GM18511 (cell line): ENCODE data around the gene PTX3.

Experiments used
- ATAC-seq: cut with Tn5 transposase; IDR thresholded peaks from one replicate; pipeline ENCODE4 v1.9.1; 2021; ENCODE audit warnings: mild to moderate bottlenecking, moderate library complexity; ENCODE audit not compliant: unreplicated experiment

Gene PTX3

DNA sequence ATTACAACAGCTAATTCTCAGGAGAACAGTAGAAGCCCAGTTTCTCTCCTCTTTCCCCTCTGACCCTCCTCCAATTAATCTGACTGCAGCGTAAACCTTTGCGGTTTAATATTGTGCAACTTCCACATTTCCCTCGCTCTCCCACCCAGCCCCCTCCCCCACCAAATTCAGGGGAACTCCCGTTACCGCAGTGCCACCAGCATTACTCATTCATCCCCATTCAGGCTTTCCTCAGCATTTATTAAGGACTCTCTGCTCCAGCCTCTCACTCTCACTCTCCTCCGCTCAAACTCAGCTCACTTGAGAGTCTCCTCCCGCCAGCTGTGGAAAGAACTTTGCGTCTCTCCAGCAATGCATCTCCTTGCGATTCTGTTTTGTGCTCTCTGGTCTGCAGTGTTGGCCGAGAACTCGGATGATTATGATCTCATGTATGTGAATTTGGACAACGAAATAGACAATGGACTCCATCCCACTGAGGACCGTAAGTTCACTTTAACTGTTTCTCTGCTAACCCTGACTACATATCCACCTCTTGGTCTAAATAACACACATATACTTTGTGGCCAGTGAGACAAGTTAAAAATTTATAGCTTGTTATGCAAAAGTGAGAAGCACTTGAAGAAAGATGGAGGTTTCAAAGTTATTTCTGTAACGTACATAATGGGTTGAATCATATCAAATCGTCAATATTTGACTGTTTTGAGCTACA lies at the start of gene PTX3:
Gene PTX3, plus strand, starts transcription at position 268 of the 709 bp plus-strand sequence. Its CDS starts 84 bp downstream, at position 352.
- no peak for ATAC-seq

DNA sequence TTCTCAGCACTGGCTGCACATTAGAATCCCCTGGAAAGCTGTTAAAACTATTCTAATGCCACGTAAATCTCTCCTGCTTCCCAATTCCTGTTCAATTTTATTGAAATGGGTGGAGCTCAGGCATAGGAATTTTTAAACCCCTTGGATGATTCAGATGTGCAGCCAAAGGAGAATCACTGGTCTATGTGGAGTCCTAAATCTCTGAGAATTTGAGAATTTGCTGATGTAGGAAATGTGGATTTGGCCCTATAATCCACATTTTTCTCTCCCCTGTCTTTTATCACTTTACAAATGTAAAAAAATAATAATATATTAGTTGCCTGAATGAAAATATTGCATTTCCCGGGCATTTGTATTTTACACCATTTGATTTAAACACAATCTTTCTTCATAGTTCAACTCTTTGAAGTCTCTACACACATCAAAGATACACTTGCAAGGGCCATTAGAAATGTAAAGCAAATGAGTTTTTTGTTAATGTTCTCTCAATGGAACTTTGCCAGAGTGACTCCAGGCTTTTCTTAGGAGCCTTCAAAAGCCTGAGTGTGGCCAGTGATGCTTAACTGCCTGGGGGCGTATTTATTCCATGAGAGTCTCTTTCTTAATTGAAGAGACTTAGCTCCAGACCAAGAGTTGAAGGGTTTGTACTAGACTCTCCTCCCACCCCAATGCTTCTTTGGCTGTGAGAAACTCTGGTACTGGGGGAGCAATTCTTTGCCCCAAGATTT lies 48.8 kb upstream of the PTX3 start:
- ATAC-seq, result no peak

DNA sequence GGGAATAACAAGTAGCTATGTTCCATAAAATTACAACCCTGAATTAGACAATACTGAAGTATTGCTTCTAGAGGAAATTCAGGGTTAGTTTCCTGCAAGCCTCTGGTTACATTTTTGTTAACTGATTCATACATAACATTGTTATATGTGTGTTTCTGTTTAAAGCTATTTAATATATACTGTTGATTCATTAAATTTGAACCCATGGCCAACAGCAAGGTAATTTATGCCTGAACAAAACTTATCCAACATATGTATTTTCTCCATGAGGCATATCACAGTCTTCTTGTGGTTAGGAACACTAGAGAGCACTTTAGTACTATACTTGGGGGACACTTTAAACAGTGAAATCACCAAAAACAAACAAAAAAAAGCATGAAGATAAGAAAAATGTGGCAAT lies 47.7 kb upstream of the PTX3 start:
- ATAC-seq, result no peak

- ATAC-seq, result no peak
Observed at GRCh38 chr3:157390713-157391515, 45.7 kb upstream of the PTX3 start.

GRCh38 chr3:157392104-157392503 lies 44.5 kb upstream of the PTX3 start:
- no peak for ATAC-seq

GRCh38 chr3:157393113-157393512 lies 43.5 kb upstream of the PTX3 start:
- ATAC-seq, result no peak

DNA sequence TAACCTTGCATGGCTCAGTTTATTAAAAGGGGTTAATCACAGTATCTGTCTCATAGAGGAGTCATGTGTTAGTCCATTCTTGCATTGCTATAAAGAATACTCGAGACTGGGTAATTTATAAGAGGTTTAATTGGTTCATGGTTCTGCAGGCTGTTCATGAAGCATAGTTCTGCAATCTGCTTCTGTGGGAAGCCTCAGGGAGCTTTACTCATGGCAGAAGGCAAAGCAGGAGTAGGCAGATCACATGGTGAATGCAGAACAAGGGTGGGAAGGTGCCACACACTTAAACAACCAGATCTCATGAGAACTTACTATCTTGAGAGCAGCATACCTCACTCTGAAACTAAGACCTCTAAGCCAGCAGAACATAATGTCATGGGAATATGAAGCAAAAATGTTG lies 42.2 kb upstream of the PTX3 start:
- ATAC-seq, result no peak

DNA sequence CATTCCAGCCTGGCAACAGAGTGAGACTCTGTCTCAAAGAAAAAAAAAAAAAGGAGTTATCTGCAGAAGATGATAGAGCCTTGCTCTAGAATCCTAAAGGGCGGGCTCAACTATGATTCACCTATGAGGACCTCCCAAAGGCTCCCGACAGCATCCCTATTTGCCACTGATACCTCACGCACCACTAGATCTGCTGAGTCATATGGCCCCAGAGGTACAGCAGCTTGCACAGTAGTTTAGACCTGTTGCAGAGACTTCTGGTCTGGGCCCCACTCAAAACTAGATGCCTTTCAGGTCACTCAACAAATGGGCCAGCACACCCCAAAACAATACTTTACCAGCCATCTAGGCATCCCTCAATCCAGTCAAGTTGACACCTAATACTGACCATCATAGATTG lies 38.1 kb upstream of the PTX3 start:
- ATAC-seq, result no peak

GRCh38 chr3:157404381-157404780 lies 32.3 kb upstream of the PTX3 start:
- ATAC-seq, result no peak

GRCh38 chr3:157405457-157405856 lies 31.2 kb upstream of the PTX3 start:
- ATAC-seq, result no peak

DNA sequence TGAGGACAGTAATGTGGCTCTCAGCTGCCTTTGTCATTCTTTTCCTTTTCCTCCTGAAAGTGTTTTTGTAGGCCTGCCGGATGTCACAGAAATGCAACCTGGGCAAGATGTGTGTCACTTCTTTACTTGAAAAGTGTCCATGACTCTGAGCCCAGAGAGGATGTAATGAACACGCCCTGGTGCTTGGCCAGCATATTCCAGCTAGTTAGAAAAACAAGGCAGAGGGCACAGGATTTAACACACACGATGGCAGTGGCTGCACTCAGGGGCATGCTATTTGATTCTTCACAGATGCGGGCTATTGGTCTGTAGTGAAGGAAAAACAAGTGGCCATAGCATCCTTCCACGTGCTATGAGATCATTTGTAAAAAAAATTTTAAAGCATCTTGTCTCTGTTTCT lies 30.3 kb upstream of the PTX3 start:
- no peak for ATAC-seq

DNA sequence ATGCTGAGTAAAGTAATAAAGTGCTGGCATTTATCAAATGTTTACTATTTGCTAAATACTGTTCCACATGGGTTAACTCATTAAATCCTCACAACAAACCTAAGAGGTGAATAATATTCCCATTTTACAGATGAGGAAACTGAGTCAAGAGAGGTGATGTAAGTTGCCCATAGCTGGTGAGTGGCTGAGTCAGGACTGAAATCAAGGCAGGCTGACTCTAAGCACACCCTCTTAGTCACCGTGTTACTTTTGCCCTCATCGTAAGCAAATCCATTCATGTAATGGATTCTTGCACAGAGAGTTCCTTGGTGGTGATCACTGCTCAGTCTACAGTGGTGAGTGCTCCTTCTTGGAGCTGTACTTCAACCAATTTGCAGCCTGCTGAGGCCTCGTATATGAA lies 28.9 kb upstream of the PTX3 start:
- ATAC-seq, result no peak

DNA sequence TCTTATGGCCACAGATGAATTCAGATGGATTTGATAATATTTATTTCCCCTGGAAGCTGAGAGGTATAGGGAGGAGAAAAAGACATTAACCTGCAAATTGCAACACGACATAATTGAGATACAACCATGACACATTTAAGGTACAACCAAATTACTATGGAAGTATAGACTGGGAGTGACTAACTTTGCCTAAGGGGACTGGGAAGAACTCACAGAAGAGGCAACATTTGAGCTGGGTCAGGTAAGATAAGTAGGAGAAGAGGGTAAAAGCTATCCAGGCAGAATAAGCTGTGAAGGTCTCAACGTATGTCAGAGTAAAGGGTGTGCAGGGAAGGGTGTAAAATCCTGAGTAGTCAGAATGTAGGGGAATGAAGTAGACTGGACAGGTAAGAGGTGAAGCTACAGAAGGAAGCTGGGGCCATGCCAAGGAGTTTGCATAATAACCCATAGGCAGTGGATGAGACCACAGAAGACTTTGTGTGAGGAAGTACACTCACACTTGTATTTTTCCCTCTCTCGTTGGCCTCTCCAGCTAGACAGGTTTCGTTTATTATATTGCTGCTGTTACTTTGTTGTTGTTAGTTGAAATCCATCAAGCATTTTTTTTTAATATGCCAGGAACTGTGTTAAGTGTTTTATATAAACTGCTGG lies 28.0 kb upstream of the PTX3 start:
- ATAC-seq, result no peak

DNA sequence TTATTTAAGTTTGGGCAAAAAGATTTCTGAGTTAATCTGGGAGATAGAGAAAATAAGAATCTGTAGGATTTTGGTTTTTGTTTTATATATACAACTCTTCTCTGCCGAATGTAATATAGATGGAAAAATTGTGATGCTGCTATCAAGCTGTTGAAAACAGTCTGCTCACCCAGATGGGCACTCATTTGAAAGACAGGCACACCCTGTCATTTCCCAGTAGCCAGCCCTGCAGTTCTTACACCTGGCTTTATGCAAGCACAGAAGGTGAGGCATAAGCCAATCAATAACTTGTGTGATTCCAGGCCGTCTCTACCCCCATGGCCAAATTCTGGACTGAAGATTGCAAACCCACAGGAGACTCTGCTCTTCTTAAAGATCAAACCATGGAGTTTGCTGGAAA lies 27.1 kb upstream of the PTX3 start:
- no peak for ATAC-seq

- ATAC-seq, result no peak
Observed at GRCh38 chr3:157410945-157411344, 25.7 kb upstream of the PTX3 start.

DNA sequence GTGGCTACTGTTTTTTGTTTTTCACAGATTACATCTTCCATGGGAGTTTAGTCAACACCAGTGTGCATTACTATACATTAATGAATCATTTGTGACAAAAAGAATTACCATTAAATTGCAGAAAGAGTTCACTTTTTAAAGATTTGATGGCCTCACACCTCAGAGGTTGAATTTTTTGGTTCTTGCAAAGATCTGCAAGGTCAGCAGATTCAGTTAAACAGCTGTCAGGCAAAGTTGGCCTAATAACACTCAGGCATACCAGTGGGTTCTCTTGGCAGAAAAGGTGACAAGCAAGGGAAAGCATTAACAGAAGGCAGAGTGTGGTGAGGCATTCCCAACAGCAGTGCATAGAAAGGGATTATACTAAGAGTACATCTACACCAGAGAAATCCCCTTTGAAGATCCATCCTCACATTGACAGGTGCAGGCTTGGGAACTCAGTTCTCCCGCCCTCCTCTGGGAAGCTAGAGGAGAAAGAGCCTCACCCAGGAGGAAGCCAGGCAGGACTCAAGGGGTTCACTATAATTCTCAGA lies 24.3 kb upstream of the PTX3 start:
- ATAC-seq, result no peak

GRCh38 chr3:157414861-157415260 lies 21.8 kb upstream of the PTX3 start:
- ATAC-seq, result no peak

- no peak for ATAC-seq
Observed at GRCh38 chr3:157416347-157417087, 20.1 kb upstream of the PTX3 start.

GRCh38 chr3:157417247-157417646 lies 19.4 kb upstream of the PTX3 start:
- ATAC-seq, result no peak

GRCh38 chr3:157418104-157418503 lies 18.5 kb upstream of the PTX3 start:
- no peak for ATAC-seq
